Astrocyte of the hippocampus (primary cell): Measurements from ENCODE around the gene CPLANE1.
"Not testable (repeated sequence)": the region's sequence is repeated elsewhere in the genome, so short reads cannot be mapped to it uniquely, and the experiment has no call there.

Experiments used
- DNase-seq: peaks from one replicate; pipeline ENCODE4 v3.0.0; 2011; ENCODE audit warnings: low read depth, low spot score

The CPLANE1 gene

DNA sequence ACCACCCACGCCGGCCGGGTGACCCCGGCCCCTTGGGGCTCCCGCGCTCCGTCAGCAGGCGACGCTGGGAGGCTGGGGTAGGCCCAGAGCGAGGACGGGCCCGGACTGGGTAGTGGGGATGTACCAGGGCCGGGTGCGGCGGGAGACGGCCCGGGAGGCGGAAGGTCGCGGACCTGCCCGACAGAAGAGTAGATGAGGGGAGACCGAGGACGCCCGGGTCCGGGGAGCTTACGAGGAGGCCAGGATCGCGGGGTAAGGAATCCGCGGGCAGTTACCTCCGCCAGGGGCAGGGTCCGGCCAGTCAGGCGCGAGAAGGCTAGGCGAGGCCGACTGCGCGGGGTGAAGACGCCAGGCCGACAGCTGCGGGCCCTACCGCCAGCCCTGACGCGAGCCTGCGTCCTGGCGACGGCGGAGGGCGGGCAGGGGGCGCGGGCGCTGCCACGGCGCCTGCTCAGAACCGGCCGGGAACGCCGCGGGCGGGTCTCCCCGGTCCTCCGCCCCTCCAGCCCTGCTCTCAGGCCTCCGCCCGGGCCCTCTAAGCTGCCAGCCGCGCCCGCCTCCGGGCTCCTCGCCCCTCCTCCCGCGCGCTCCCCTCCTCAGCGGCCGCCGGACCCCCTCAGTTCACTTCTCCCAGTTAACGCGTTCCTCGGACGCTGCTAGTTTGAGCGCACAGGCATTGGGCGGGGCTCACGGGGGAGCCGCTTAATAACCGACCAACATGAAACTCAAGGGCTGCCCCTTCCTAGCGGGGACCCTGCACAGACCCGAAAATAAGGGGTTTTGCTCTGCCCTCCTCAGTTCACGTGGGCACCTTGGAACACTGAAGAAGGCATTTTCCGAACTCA, at the start of gene CPLANE1:
CPLANE1 (minus strand) TSS at position 407 of the 845 bp plus-strand sequence. CDS start 1,678 bp downstream, outside the sequence.
- DNase-seq = peak; percentile 94

DNA sequence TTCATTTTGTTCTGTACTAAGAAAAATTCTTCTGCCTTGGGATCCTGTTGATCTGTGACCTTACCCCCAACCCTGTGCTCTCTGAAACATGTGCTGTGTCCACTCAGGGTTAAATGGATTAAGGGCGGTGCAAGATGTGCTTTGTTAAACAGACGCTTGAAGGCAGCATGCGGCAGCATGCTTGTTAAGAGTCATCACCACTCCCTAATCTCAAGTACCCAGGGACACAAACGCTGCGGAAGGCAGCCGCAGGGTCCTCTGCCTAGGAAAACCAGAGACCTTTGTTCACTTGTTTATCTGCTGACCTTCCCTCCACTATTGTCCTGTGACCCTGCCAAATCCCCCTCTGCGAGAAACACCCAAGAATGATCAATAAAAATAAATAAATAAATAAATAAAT, 47.1 kb upstream of the CPLANE1 start:
- not testable (repeated sequence) for DNase-seq

DNA sequence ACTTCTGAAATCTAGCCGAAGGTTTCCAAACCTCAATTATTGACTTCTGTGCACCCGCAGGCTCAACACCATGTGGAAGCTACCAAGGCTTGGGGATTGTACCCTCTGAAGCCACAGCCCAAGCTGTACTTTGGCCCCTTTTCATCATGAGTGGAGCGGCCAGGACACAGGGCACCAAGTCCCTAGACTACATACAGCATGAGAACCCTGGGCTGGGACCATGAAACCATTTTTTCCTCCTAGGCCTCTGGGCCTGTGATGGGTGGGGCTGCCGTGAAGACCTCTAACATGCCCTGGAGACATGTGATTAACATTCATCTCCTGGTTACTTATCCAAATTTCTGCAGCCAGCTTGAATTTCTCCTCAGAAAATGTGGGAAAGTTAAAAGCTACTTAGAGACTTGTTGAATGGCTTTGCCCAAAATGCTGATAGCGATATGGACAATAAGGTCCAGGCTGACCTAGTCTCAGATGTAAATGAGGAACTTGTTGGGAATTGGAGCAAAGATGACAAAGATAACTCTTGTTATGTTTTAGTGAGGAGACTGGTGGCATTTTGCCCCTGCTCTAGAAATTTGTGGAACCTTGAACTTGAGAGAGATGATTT, 34.1 kb upstream of the CPLANE1 start:
- no peak for DNase-seq

DNA sequence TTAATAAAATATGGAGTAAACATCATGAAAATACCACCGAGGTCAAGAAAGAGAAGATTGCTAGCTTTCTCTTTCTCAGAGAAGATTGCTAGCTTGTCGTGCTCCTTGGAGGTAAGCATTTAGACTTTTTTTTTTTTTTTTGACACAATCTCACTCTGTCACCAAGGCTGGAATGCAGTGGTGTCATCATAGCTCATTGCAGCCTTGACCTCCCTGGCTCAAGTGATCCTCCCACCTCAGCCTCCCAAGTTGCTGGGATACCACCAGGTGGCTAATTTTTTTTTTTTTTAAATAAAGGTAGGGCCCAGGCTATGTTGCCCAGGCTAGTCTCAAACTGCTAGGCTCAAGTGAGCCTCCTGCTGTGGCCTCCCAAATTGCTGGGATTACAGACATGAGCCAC, 26.3 kb upstream of the CPLANE1 start:
- no peak for DNase-seq

DNA sequence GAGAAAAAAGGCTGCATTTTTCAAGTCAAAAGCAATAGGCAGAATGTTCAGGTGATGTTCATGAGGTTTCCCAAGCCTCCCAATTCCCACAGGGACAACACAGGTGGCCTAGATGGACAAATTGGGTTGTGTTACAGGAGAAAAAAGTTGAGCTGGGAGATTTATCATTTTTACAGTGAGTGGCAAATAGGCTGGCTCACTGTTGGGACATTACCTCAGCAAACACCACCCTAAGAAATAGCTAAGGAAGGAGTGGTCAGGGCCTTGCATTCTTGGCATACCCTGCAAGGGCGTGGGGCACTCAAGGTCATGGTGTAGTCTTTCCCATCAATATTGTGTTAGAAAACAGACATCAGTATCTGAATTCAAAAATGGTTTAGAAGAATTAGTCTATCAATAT, 23.3 kb upstream of the CPLANE1 start:
- peak; percentile 73 for DNase-seq

DNA sequence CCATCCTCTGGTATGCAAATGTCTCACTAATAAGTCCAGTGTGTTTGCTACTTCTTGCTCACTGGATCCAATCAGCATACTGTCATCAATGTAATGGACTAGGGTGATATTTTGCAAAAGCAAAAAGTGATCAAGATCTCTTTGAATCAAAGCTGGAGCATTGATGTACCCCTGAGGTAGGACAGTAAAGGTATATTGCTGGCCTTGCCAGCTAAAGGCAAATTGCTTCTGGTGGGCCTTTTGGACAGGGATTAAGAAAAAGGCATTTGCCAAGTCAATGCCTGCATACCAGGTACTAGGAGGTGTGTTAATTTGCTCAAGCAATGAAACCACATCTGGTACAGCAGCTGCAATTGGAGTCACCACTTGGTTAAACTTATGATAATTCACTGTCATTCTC, 18.9 kb upstream of the CPLANE1 start:
- DNase-seq = not testable (repeated sequence)

DNA sequence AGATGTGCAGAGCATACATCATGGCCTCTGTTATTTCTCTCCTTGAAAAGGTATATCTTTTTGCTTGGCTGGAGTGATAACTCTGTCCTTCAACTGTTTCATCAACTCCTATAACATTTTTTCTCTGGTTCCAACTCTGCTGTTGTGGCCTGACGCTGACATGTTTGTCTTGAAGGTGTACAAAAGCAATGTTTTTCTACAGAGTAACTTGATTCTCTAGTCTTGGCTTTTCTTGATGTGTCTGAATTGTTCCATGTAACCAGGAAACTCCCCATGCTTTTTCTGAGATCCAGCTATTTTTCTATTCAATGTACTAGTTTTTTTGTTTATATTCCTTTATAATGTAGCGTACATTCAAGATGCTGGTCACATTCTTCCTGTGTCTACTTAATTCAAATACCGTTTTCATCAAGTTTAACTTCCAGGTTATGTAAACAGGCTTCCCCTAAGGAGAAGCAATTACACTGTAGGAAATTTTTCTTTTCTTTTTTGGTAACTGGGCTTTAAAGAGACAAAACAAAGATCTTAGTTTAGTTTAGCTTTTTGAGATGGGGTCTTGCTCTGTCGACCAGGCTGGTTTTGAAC, 6.7 kb upstream of the CPLANE1 start:
- no peak for DNase-seq

DNA sequence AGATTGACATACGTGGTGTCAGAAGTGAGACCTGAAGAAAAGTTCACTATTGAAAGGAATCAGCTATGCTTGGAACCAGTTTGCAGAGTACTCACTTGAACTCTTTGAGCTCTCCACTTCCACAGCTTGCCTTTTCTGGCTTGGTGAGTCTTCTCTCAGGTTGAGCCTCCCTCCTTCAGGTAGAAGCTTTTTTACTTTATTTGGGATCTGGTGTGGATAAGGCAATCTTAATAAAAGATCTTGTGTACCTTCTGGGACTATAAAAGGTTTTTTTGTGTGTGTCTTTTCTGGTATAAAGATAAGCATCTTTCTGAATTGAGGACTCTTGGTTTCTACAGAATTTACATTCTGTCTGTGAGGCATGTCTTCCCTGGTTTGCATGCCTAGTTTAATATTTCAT, 5.4 kb upstream of the CPLANE1 start:
- no peak for DNase-seq

DNA sequence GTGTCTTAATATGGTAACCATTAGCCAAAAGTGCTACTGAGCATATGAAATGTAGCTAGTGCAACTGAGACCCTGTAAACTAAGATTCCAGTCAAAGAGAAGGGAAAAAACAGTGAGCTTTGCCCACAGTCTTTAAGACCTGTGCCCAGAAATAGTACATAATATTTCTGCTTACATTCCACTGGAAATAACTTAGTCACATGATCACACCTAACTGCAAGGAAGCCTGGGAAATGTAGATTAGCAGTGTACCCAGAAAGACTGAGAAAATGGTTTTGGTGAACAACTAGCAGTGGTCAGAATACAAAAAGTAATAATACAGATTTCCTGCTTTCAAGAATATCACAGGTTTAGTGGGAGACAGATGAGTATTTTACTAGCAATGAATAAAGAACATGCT, 2.5 kb upstream of the CPLANE1 start:
- no peak for DNase-seq

DNA sequence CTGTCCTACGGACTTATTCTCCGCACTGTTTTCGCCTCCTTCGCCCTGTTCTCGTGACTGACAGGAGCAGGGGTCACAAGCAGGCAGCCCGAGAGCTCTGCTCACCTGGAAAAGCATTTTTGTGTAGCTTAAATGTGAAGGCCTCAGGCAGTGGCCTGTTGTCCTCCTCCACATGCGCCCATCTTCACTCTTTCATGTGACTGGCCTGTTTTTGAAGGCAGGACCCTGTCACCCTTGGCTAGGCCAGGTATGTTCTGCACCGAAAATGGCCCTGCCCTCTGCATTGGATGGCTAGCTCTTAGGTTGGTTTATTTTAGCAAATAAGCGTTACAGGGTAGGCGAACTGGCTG, 614 bp upstream of the CPLANE1 start:
- DNase-seq = no peak

DNA sequence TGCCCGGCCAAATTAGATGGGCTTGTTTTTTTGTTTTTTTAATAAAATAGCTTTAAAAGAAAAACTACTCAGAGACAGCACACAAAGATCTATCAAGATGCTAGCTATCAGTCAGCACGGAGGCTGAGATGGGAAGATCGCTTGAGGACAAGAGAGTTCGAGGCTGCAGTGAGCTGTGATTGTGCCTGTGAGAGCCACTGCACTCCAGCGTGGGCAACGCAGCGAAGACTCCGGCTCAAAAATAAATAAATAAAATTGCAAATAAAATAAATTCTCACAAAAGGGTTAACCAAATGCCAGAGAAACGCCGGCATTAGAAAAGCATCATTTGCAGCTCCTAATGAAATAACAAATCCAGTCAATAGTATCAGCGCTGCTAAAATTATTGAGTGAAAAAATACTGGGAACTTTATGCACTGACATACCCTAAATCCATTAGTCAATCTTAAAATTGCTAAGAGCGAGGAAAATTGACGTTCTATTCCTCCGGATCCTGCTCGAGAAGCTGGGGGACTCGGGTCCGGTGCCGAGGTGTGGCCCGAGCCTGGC, 681 bp downstream of the CPLANE1 start:
- DNase-seq = peak; percentile 22

DNA sequence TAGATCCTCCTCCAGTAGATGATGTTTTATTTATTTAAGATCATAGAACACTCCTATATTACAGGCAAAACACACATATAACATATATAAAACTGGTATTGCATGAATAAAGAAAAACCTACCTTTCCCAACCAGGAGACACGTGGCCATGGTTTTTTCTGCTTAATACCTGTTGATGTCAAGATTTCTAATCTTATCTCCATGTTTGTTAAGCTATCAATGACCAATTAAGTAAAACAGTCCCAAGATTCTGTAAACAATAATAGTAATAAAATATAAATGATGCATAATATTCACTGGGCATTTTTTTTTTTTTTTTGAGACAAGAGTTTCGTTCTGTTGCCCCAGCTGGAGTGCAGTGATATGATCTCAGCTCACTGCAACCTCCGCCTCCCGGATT, 1.7 kb downstream of the CPLANE1 start:
- no peak for DNase-seq

DNA sequence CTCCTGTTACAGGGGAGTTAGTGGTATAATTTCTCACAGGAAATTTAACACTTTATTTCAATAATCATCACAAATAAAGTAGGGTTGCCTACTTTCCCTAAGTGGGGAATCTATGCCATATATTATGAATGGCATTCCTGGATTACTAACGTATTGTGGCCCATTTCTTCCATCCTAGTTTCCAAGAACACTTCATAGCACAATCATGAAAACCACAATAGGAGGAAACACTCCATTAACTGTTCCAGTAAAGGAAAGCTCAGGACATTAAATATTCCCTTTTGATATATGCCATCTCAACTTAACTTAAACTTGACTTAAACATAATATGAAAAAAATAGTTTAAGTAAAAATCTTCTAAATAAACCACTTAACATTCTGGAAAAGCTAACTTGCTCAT, 2.1 kb downstream of the CPLANE1 start:
- DNase-seq = peak; percentile 13

DNA sequence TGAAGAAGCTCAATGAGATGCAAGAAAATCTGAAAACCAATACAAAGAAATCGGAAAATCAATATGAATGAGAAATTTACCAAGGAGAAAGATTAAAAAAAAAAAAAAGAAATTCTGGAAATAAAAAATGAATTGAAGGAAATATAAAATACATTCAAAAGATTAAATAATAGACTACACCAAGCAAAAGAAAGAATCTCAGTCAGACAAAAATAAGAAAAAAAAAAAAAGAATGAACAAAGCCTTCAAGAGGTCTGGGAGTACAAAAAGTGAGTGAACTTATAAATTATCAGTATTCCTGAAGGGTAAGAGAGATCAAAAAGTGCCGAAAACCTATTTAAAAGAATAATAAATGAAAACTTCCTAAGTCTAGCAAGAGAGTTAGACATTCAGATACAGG, 14.9 kb downstream of the CPLANE1 start:
- no peak for DNase-seq

DNA sequence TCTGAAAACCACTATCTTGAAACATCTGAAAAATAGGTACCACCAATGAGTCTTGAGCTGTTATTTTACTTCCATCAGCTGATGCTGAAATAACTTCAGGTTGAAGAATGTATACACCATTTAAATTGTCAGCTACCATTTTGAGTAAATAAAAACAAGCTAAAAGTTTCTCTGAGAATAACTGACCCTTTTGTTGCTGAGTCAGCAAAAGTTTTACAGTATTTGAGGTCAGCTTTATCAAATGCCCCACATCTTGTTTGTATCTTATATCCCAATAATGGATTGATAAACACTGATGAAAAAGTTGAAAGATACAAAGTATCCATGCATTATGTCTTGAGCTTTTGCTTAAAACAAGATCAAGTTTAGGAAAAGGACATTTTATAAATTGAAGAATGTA, 22.8 kb downstream of the CPLANE1 start:
- DNase-seq = no peak

DNA sequence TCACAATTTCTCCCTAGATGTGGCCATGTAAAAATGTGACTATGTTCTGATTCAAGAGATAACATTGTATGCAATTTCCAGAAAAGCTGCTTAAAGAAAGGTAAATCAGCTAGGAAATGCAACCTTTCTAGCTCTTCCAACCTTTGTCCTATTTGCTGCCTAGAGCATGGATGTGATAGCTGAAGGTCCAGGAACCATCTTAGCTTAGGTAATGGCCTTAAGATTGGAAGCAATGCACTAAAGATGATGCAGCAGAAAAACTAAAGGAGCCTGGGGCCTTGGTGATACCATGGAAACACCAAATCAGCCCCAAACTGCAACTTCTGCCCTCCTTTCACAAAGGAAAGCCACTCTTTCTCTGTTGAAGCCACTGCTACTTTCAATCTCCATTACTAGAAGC, 27.0 kb downstream of the CPLANE1 start:
- DNase-seq = no peak

DNA sequence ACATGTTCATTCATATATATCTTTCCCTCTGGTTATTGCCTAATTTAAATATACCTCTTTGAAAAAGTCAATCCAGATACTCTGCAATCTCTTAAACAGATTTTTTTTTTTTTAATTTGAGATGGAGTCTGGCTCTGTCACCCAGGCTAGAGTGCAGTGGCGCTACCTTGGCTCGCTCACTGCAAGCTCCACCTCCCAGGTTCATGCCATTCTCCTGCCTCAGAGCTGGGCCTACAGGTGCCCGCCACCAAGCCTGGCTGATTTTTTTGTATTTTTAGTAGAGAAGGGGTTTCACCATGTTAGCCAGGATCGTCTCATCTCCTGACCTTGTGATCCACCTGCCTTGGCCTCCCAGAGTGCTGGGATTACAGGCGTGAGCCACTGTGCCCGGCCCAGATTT, 28.8 kb downstream of the CPLANE1 start:
- not testable (repeated sequence) for DNase-seq

DNA sequence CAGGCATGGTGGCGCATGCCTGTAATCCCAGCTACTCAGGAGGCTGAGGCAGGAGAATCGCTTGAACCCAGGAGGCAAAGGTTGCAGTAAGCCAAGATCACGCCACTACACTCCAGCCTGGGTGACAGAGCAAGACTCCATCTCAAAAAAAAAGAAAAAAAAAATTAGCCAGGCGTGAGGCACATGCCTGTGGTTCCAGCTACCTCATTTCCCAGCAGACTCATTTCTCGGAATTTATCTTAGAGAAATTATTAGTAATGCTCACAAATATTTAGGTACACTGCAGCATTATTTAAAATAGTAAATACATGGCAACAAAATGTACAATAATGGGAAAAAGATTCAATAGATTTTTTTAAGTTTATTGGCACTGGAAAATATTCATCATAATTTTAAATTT, 29.8 kb downstream of the CPLANE1 start:
- DNase-seq = peak; percentile 48

DNA sequence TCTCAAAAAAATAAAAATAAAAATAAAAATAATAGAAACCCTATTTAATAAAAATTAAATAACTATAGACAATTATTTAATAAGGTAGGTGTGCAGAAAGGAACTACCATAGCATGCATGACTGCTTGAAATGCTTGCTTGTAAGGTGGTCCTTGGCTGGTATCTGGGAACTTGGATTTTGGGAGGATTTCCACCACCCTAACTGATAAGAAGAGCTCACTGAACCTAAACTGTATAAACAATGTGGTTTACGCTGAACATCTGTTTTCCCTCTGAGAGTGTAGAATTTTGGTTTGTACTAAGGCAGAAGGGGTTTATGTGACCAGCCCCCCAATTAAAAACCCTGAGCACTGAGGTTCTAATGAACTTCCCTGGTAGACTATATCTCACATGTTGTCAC, 31.2 kb downstream of the CPLANE1 start:
- no peak for DNase-seq

DNA sequence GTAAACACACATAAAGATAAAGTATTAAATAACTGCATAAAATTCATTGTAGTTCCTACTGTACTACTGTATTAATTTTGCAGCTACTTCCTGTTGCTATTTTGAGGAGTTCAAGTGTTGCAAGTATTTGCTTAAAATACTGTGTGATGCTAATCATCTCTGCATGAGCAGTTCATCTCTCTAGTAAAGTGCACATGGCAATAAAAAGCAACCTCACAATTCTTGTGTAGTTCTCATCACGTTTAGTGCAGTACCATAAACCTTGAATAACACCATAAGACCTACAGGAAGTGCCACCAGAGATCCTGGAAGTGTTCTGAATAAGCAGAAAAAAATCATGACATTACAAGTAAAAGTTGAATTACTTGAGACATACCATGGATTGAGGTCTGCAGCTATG, 34.6 kb downstream of the CPLANE1 start:
- DNase-seq = no peak

DNA sequence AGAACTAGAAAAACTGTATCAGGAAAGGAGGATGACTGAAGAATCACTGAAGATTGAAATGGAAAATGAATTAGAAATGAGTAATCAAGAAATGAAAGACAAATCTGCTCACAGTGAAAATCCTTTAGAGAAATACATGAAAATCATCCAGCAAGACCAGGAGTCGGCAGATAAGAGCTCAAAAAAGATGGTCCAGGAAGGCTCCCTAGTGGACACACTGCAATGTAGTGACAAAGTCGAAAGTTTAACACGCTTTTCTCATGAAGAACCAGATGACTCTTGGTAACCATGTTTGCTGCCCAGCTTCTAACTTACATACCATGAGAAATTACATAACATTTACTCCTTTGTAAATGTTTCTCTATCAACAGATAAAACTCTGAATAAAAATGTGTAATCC, 37.1 kb downstream of the CPLANE1 start:
- DNase-seq = no peak

DNA sequence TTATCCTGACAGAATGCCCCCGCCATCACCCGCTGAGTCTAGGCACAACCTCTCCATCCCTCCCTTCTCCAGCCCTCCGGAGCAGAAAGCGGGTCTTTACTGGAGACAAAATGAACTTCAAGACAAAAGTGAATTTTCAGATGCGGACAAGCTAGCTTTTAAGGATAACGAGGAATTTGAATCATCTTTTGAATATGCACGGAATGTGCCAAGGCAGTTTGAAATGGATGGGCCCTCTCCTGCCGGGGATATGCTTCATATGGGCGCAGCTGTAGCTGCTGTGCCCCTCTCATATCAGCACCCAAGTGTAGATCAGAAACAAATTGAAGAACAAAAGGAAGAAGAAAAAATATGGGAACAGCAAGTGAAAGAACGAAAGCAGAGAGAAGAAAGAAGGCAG, 37.5 kb downstream of the CPLANE1 start:
- DNase-seq = peak; percentile 29
